Measurements from ENCODE around the gene LRRC4.

Gene LRRC4

DNA sequence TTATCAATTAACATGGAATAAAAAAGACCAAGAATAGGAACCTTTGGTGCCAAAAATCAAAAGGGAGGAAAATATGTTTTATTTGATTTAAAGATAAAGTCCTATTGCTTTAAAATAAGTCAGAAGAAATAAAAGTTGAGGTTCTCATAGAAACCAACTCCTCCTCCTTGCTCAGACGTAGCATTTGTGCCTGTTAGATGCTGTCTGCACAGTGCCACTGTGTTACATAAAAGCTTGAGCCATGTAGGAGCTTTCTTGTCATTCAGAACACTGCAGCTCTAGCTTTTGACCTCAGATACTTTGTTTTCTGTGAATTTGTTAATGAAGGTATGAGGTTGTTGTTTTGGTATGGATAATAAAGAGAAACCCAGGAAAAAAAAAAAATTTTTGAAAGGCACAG is 50.3 kb downstream of the LRRC4 start:
- no peak for DNase-seq (ENCODE audit: low spot score in 2 of 2)
- H3K9me3 Mint-ChIP-seq: peaks cover 16% of the 10 kb centered on the region
- H3K36me3 Mint-ChIP-seq: peaks cover 41% of the 10 kb centered on the region
- no peak overlapping the region for H3K4me3 Mint-ChIP-seq
- peaks cover 11% of the 10 kb centered on the region for H3K4me1 Mint-ChIP-seq
- H3K27me3 Mint-ChIP-seq: no peaks in the 10 kb centered on the region
- no peak for ATAC-seq (ENCODE audit: low read depth)
- H3K27ac Mint-ChIP-seq: no peak overlapping the region

- Mint-ChIP-seq H3K9me3 (peaks cover 16% of the 10 kb centered on the region), H3K27ac (peak overlapping the region; percentile 14), H3K4me3 (no peak overlapping the region), H3K4me1 (peaks cover 14% of the 10 kb centered on the region), H3K36me3 (peaks cover 43% of the 10 kb centered on the region), H3K27me3 (no peaks in the 10 kb centered on the region)
- no peak for DNase-seq (ENCODE audit: low spot score in 2 of 2)
- no peak for ATAC-seq (ENCODE audit: low read depth)
Observed at GRCh38 chr7:127979728-127980126, 51.5 kb downstream of the LRRC4 start.

GRCh38 chr7:127979113-127979727 is 52.0 kb downstream of the LRRC4 start:
- Mint-ChIP-seq H3K9me3 (peaks cover 16% of the 10 kb centered on the region), H3K4me3 (no peak overlapping the region), H3K4me1 (peaks cover 14% of the 10 kb centered on the region), H3K27me3 (no peaks in the 10 kb centered on the region), H3K27ac (peak overlapping the region; percentile 14), H3K36me3 (peaks cover 42% of the 10 kb centered on the region)
- DNase-seq (ENCODE audit: low spot score in 2 of 2): no peak
- ATAC-seq (ENCODE audit: low read depth): no peak

- Mint-ChIP-seq H3K27me3 (no peaks in the 10 kb centered on the region), H3K4me3 (no peak overlapping the region), H3K36me3 (peaks cover 42% of the 10 kb centered on the region)
Observed at GRCh38 chr7:127978421-127978820, 52.8 kb downstream of the LRRC4 start.

More at GRCh38 chr7:127978421-127978820, 52.8 kb downstream of the LRRC4 start:
- H3K4me1 Mint-ChIP-seq: peaks cover 14% of the 10 kb centered on the region
- ATAC-seq (ENCODE audit: low read depth) (no peak), DNase-seq (ENCODE audit: low spot score in 2 of 2) (no peak)
- H3K9me3 Mint-ChIP-seq: peaks cover 16% of the 10 kb centered on the region
- no peak overlapping the region for H3K27ac Mint-ChIP-seq

All from memory B cell (primary cell).